Spleen (tissue), 11 donors: ENCODE data around the gene NOP56. TPM values are rescaled to one million over a fixed set of nuclear protein-coding genes. Genes with fewer than 3 reads are reported as not detected.

Experiments used
- DNase-seq: peaks from one replicate; pipeline ENCODE4 v3.0.0-alpha.2; 2020
- H3K27ac ChIP-seq, 8 donors: fragments of 200-600 bp; sonication (generic) in 7 of 8; 1 replicate in 4 of 8; 2 replicates in 4 of 8; pipeline versions ENCODE4 v1.5.0 to v1.8.0; 2016 to 2021; ENCODE audit warnings: inconsistent platforms in 4 of 8, mild to moderate bottlenecking in 4 of 8, moderate library complexity in 1 of 8
- H3K27me3 ChIP-seq, 7 donors: fragments of 200-600 bp; sonication (generic) in 6 of 7; replicated peaks in 1 of 7; 1 replicate in 4 of 7; 2 replicates in 3 of 7; pipeline versions ENCODE4 v1.5.0 to v1.8.0; 2016 to 2021; ENCODE audit warnings: inconsistent platforms in 3 of 7, mild to moderate bottlenecking in 1 of 7
- H3K36me3 ChIP-seq, 6 donors: fragments of 200-600 bp; sonication (generic) in 5 of 6; 1 replicate in 4 of 6; 2 replicates in 2 of 6; pipeline versions ENCODE4 v1.5.0 to v1.8.0; 2016 to 2021; ENCODE audit warnings: inconsistent platforms in 2 of 6
- H3K4me1 ChIP-seq, 6 donors: fragments of 200-600 bp; sonication (generic) in 5 of 6; 1 replicate in 3 of 6; 2 replicates in 3 of 6; pipeline versions ENCODE4 v1.5.0 to v1.8.0; 2016 to 2021; ENCODE audit warnings: inconsistent platforms in 3 of 6
- H3K4me3 ChIP-seq, 8 donors: fragments of 200-600 bp; sonication (generic) in 7 of 8; 1 replicate in 4 of 8; 2 replicates in 4 of 8; pipeline versions ENCODE4 v1.5.0 to v1.8.0; 2016 to 2021; ENCODE audit warnings: inconsistent platforms in 4 of 8, mild to moderate bottlenecking in 4 of 8, moderate library complexity in 2 of 8
- H3K9me3 ChIP-seq, 8 donors: fragments of 200-600 bp; sonication (generic) in 7 of 8; 1 replicate in 4 of 8; 2 replicates in 4 of 8; pipeline versions ENCODE4 v1.5.0 to v1.8.0; 2016 to 2021; ENCODE audit warnings: inconsistent platforms in 4 of 8
- POLR2A ChIP-seq, 3 donors: fragments of 450-650 bp; IDR thresholded peaks; one replicate each; pipeline ENCODE4 v1.5.1; 2017; ENCODE audit warnings: antibody characterized with exemption in 3 of 3, mild to moderate bottlenecking in 1 of 3
- POLR2AphosphoS5 ChIP-seq, 3 donors: sonication (generic); formaldehyde crosslinking; IDR thresholded peaks; one replicate each; pipeline ENCODE4 v1.5.1; 2017; ENCODE audit warnings: antibody characterized with exemption in 3 of 3
- WGBS, 5 donors: extraction: QIAGEN DNeasy Blood & Tissue Kit in 3 of 5; methylation state at CpG; one replicate each; pipeline versions ENCODE4 v1.1.5 to v1.1.7; 2013 to 2018; 5-methylcytosine and 5-hydroxymethylcytosine counted together
- intact Hi-C: fragments of 100-400 bp; cut with DNase I; formaldehyde crosslinking; loops from one replicate; pipeline ENCODE4 v1.15.0; 2023; ENCODE audit warnings: low total_unique reads
- polyA plus RNA-seq, 3 donors: library from polyadenylated mRNA; stranded (reverse); fragments of 200-250 nt; gene quantifications; one replicate each; pipeline ENCODE4 v1.2.1, GENCODE V29; 2013
- total RNA-seq, 7 donors: library from RNA; depleted of rRNA in 3 of 7; stranded (reverse); fragments of >200 nt in 3 of 7; fragmentation: NEBNext Ultra II Directional in 4 of 7; extraction: Animal tissue kit (Norgen Biotek cat#: 25700) in 4 of 7; gene quantifications; one replicate each; pipeline versions ENCODE4 v1.1.0 to v1.2.1, GENCODE V29; 2016 to 2021
- TF ChIP-seq, protein P1 (sequence below), 11 experiments: fragments of 200-600 bp in 7 of 11; fragments of 450-650 bp in 4 of 11; sonication (generic) in 4 of 11; IDR thresholded peaks in 8 of 11; conservative IDR thresholded peaks in 3 of 11; 1 replicate in 7 of 11; 2 replicates in 4 of 11; pipeline versions ENCODE4 v1.4.0 to v1.8.0; 2016 to 2021; ENCODE audit warnings: antibody characterized with exemption in 11 of 11, inconsistent platforms in 4 of 11, mild to moderate bottlenecking in 1 of 11
- donor health status: healthy with polysubstance abuse.
- donor health status: DM: no; HTN: no; CAD: no; lungs with moderate emphysema.
- donor health status: DM: no; HTN: no; CAD: no.
- donor health status: Bipolar disorder and iron deficiency.
- donor health status: healthy.
- donor health status: DM: no; HTN: no; CAD: no.
- donor health status: DM: yes; HTN: yes; CAD: no.

The NOP56 gene
- total and polyA plus RNA-seq, 10 donors = 82.1 to 208 (median 136) TPM

DNA sequence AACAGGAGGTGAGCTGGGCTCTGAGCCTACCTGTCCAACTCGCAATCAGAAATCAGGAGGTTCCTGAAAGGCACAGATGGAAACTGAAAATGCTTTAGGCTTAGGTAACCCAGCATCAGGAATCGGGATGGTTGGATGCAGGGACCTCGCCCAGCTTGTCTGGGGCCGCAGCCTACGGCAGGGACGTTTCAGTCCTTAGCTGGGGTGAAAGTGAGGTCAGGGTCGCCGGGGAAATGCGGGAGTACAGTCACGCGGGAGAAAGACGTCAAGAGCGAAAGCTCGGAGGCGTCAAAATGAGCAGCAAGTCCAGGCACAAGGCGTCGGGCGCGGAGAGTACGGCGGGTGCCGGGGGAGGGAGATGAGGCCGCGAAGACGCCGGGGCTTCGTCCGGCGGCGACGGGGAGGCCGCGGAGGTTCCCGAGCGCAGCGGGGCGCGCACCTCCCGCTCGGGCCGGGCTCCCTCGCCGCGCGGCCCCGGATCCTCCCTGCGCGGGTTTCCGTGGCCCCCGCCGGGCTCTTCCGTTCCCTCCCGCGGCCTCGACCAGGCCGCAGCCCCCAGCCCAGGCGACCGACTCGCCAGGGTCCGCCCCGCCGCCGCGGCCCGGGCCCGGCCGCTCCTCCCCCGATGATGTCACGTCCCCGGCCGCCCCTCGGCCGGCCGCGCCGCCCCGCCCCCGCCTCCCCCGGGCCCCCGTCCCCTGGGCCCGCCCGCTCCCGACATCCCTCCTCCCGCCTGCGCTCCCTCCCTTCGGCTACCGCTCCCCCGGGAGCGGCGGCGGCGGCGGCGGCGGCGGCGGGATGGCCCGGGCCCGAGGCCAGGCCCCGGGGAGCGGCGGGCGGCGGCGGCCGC is 39.8 kb downstream of the NOP56 start, which contains the start of gene EBF4:
TSS of gene EBF4 (plus strand) at position 745 of the 850 bp plus-strand sequence. CDS start 866 bp downstream, outside the sequence.
- peak; percentile 70 for DNase-seq
- Histone ChIP-seq H3K27ac (peak within 1 kb of the TSS; percentile 20 to 80 (median 70)), H3K4me3 (peak within 1 kb of the TSS; percentile 6 to 76 (median 48)), H3K27me3 (peaks cover 0 to 86% (median 35%) of the 10 kb centered on the region in 7 donors), H3K36me3 (no peaks in the 10 kb centered on the region), H3K9me3 (no peaks in the 10 kb centered on the region), H3K4me1 (peaks cover 11 to 37% (median 27%) of the 10 kb centered on the region in 6 donors)
- TF ChIP-seq POLR2AphosphoS5 (IDR thresholded peaks at IDR 0.05) (peak; percentile 18 to 52 (median 43)), POLR2A (IDR thresholded peaks at IDR 0.05) (no peak)
- WGBS, 5 donors = 5 to 16% (median 10%) methylated on average over 31 to 106 of the region's 106 CpGs
- intact Hi-C loops = no loop called here

DNA sequence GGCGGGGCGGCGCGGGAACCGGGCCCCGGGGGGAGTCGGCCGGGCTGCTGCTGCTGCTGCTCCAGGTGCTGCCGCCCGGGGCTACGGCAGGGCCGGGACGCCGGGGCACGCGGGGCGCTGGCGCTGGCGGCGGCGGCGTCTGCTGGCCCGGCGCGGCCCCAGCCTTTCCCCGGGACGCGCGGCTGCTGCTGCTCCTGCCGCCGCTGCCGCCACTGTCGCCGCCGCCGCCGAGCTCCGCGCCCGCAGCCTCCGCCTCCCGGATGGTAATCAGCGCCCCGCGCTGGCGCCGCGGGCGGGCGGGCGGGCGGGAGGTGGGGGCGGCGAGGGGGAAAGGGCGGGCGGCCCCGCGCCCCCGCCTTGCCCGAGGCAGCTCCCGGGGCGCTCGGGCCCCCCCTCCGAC is 40.5 kb downstream of the NOP56 start:
- DNase-seq = peak; percentile 72
- intact Hi-C loops = no loop called here
- TF ChIP-seq POLR2AphosphoS5 (IDR thresholded peaks at IDR 0.05) (no peak), POLR2A (IDR thresholded peaks at IDR 0.05) (no peak)
- TF ChIP-seq, protein P1, sequence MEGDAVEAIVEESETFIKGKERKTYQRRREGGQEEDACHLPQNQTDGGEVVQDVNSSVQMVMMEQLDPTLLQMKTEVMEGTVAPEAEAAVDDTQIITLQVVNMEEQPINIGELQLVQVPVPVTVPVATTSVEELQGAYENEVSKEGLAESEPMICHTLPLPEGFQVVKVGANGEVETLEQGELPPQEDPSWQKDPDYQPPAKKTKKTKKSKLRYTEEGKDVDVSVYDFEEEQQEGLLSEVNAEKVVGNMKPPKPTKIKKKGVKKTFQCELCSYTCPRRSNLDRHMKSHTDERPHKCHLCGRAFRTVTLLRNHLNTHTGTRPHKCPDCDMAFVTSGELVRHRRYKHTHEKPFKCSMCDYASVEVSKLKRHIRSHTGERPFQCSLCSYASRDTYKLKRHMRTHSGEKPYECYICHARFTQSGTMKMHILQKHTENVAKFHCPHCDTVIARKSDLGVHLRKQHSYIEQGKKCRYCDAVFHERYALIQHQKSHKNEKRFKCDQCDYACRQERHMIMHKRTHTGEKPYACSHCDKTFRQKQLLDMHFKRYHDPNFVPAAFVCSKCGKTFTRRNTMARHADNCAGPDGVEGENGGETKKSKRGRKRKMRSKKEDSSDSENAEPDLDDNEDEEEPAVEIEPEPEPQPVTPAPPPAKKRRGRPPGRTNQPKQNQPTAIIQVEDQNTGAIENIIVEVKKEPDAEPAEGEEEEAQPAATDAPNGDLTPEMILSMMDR (IDR thresholded peaks at IDR 0.05 in 8 of 11, conservative IDR thresholded peaks at IDR 0.05 in 3 of 11) = no peak
- Histone ChIP-seq H3K4me1 (peaks cover 9 to 33% (median 23%) of the 10 kb centered on the region in 6 donors), H3K36me3 (no peaks in the 10 kb centered on the region), H3K9me3 (no peaks in the 10 kb centered on the region), H3K27me3 (peaks cover 0 to 86% (median 35%) of the 10 kb centered on the region in 7 donors), H3K27ac (peak overlapping the region in 1 of 8 donors; percentile 80), H3K4me3 (peak overlapping the region in 5 of 8 donors; percentile 12 to 76 (median 51))
- WGBS, 5 donors = 0 to 1% (median 1%) methylated on average over 4 to 64 of the region's 64 CpGs; no CpG with 5 or more reads in 1 of the 5 donors

DNA sequence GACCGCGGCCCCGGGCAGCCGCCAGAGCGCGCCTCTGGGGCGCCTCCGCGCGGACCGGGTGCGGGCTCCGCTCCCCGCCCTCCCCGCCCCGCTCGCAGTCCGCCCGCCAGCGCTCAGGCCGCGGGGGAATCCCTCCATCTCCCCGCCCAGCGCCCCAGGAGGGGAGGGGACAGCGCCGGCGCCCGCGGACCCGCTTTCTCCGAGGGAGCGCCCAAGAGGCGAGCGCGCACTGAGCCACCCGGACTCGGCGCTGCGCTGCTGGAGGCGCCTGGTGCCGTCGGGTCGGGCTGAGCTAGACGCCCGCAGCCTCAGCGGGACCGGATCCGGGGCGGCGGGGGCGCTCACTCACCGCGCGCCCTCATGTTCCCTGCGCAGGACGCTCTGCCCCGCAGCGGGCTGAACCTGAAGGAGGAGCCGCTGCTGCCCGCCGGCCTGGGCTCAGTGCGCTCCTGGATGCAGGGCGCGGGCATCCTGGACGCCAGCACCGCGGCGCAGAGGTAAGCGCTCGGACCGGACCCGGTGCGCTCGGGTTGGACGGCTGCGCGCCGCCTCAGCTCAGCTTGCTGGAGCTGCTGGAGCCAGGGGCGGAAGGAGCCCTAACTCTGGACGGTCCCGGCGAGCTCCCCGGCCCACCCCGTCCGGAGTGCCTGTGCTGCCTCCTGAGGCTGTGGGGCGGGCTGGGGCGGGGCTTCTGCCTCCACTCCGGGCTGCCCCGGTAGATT is 41.0 kb downstream of the NOP56 start:
- no peaks in the 10 kb centered on the region for H3K9me3 ChIP-seq
- H3K27ac ChIP-seq = peak overlapping the region in 1 of 8 donors; percentile 80
- peaks cover 0 to 86% (median 35%) of the 10 kb centered on the region in 7 donors for H3K27me3 ChIP-seq
- DNase-seq = no peak
- peaks cover 5 to 27% (median 18%) of the 10 kb centered on the region in 6 donors for H3K4me1 ChIP-seq
- TF ChIP-seq POLR2A (IDR thresholded peaks at IDR 0.05) = no peak
- no peak for TF ChIP-seq POLR2AphosphoS5 (IDR thresholded peaks at IDR 0.05)
- TF ChIP-seq, protein P1 (IDR thresholded peaks at IDR 0.05 in 8 of 11, conservative IDR thresholded peaks at IDR 0.05 in 3 of 11) = no peak
- intact Hi-C loops = no loop called here
- peak overlapping the region in 7 of 8 donors; percentile 12 to 76 (median 49) for H3K4me3 ChIP-seq
- H3K36me3 ChIP-seq = no peaks in the 10 kb centered on the region
- 4 to 13% (median 5%) methylated on average over 16 to 89 of the region's 89 CpGs for WGBS, 5 donors

DNA sequence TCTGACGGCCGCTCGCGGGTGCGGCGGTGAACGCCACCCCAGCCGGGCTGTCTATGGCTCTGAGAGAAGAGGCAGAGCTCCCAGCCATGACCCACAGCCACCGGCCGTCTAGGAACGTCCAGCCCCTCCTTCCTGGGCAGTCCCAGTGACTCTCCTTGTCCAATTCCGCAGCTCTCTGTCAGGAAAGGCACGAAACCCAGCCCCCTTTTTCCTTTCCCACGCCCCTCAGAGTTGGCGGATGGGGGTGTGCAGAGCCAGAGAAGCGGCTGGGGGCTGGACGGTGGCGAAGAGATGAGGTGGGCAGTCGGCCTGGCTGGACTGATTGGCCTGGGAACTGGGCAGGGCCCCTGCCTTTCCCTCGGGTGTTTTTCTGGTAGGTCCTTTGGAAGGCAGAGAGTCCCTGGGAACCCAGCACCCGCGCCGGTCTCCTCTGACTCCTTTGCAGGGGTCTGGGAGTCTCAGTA is 41.6 kb downstream of the NOP56 start:
- Histone ChIP-seq H3K36me3 (no peaks in the 10 kb centered on the region), H3K27me3 (peaks cover 0 to 91% (median 35%) of the 10 kb centered on the region in 7 donors), H3K4me1 (peaks cover 5 to 26% (median 18%) of the 10 kb centered on the region in 6 donors), H3K9me3 (no peaks in the 10 kb centered on the region), H3K27ac (no peak overlapping the region), H3K4me3 (peak overlapping the region in 7 of 8 donors; percentile 12 to 76 (median 49))
- 19 to 49% (median 23%) methylated on average over 11 to 23 of the region's 23 CpGs for WGBS, 5 donors
- peak; percentile 47 for DNase-seq
- intact Hi-C loops = no loop called here
- TF ChIP-seq POLR2A (IDR thresholded peaks at IDR 0.05) (no peak), POLR2AphosphoS5 (IDR thresholded peaks at IDR 0.05) (no peak)
- TF ChIP-seq, protein P1 (IDR thresholded peaks at IDR 0.05 in 8 of 11, conservative IDR thresholded peaks at IDR 0.05 in 3 of 11) = no peak
